Measurements from ENCODE around the gene PPP3CA.

GRCh38 chr4:101239665-101240064 is 107.7 kb downstream of the PPP3CA start:
- TF ChIP-seq POLR2AphosphoS5 (IDR thresholded peaks at IDR 0.05): no peak
- TF ChIP-seq CTCF (IDR thresholded peaks at IDR 0.05): no peak
- no peak for TF ChIP-seq POLR2A (IDR thresholded peaks at IDR 0.05)
